T1000 (cell line): ENCODE measurements around the gene UCP2.

Experiments used
- DNase-seq: peaks from one replicate; lab custom pipeline; 2025; ENCODE audit warnings: mixed read lengths; lab: John Stamatoyannopoulos, UW

UCP2 gene

DNA sequence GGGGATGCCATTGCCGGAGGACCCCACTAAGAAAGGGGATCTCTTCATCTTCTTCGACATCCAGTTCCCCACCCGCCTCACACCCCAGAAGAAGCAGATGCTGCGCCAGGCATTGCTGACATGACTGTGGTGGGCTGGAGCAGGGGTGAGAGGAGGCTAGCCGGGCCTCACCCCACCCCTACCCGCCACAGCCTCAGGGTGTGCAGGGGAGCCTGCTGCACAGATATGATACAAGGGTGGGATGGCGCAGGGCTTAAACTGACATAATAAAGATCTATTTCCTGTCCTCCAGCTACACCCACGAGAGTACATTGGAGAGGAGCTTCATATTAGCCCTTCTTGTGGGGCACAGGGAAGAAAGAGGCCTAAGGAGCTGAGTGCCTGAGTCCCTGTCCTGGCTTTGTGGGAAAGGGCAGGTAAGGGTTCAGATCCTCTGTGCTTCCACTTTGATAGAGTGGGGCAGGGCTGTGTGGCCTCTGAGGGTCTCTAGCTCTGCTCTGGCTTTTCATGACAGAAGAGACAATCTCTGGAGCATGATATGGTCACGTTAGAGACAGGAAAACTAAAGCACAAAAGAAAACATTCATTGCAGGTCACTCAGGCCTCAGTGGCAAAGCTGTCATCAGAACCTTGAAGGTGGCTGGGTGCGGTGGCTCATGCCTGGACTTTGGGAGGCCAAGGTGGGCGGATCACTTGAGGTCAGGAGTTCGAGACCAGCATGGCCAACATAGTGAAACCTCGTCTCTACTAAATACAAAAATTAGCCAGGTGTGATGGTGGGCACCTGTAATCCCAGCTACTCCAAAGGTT is 12.4 kb downstream of the UCP2 start:
- no peak for DNase-seq

DNA sequence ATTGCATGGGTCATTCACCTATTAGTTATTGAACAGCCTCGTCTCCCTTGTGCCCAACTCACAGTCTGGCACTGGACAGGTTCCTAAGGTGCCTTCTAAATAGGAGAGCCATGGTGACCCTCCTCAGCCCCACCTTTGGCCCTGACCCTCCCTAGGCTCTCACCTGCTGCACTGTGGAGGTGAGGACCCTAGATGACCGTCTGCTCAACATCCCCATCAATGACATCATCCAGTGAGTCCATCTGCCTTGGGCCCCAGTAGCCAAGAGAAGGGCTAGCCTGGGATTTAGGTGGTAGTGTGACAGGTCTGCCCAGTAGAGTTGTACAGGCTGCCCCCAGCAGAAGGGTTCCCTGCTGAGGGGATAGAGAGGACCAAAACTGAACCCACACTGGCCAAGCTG is 13.6 kb downstream of the UCP2 start:
- DNase-seq, result no peak

DNA sequence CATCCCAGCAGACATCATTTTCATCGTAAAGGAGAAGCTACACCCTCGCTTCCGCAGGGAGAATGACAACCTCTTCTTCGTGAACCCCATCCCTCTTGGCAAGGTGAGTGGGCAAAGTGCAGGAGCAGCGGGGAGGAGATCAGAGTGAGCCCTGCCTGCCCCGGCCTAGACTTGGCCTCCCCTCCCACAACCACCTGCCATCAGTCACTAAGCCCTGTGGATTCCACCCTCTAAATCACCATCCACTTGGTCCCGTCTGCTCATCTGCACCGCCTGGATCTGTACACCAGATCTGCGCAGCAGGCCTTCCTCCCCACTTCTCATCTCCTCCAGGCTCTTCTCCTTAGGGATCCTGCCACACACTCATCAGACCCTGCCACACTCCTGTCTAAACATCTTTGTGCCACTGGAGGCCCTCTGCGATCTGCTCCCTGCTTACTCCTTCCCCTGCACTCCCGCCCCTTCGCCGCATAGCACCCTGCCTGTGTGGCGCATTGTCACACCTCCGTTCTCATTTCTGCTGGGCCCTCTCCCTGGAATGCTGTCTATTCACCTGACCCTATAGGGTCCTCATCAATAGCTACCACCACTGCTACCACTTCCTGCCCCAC is 14.2 kb downstream of the UCP2 start:
- no peak for DNase-seq

DNA sequence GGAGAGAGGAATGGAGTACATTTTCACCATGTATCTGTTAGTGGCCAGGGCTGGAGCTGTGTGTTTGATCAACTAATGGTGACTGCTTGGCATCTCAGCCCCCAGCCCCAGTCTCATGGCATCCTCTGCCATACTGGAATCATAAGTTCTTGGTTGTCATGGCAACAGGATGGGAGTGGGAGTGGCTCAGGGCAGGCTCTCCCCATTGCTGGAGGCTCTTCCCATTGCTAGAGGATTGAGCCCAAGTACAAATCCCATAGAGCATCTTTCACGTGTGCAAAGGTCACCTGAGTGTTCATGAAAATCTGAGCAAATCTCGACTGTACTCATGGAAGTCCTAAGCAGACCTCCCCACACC is 16.9 kb downstream of the UCP2 start:
- no peak for DNase-seq

DNA sequence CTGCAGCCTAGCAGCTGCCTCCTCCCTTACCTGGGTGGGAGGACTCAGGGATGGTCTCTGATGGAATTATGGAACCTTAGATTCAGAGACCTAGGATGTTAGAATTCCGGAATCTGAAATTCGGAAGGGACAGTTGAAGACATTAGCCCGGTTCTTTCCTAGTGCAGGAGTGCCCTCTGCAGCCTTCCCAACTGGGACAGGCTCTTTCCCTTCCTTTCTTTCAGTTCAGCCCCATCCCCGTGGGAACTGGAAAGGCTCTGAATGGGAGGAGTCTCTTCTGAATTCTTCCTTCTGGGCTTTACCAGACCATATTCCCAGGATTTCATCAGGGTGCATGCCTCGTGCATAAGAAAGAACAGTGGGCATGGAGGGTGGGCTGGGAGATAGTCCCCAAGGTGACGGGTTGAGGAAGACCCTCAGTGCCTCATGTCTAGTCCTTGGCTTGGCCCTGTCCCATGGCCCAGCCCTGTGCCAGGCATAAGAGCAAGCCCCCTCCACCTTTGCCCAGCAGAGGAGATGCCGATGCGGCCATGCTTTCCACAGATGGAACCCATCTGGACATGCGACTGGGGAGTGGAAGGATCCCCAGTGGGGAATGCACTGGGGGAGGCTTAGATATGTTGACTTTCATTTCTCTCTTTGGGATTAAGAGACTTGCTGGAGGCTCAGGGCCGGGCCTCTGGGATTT is 17.4 kb downstream of the UCP2 start:
- no peak for DNase-seq

DNA sequence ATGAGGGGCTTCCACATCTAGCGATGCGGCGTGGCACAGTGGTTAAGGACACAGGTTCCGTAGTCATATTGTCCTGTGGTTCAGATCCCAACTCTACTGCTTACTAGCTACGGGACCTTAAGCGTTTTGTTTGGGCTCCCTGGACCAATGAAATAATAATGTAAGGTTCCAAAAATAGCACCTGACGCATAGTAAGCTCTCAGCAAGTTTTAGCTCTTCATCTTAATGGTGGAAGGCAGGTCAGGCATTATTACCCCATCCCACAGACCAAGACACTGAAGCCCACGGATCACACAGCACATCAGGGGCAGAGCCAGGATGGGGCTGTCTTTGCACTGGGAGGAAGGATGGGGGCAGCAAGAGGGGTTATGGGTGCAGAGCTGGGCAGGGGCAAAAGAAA is 18.8 kb downstream of the UCP2 start:
- DNase-seq, result no peak

DNA sequence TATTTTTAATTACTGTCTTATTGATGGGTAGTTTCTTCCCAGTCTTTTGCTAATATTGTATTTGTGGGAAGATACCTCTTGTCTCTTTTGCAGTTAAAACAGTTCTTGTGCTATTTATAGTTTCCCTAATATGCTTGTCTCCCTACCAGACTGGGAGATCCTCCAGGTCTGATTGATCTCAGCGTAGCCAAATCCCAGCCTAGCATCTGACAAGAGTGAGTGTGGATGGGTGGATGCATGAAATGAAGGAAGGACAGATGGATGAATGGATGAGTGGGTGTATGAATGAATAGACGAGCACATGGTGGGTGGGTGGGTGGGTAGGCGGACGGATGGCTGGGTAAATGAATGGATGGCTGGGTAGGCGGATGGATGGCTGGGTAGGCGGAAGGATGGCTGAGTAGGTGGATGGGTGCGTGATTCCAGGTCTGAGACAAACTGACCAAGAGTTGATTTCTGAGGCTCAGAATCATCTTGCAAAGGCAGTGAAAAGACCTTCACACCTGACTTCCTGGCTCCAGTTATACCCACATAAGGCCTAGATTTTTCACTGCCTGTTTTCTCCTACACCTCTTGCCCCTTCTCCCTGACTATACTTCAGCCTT is 20.4 kb downstream of the UCP2 start:
- no peak for DNase-seq

DNA sequence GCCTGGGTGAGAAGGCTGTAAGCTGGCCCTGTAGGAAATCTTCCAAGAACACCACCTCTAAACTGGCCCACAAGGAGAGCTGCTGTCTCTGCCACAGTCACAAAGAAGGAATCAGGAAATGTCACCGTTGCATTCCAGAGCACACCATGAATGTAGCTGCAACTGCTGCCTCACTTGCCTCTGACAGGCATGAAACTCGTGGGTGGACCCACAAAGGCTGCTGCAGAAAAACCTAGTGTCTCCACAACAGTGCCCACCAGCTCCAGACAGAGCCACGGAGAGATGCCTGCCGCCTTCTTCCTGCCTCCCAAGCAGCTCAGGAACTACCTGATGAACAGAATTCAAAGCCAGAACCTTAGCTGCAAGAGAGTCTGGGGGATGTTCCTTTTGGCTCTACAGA is 21.3 kb downstream of the UCP2 start:
- DNase-seq, result no peak

DNA sequence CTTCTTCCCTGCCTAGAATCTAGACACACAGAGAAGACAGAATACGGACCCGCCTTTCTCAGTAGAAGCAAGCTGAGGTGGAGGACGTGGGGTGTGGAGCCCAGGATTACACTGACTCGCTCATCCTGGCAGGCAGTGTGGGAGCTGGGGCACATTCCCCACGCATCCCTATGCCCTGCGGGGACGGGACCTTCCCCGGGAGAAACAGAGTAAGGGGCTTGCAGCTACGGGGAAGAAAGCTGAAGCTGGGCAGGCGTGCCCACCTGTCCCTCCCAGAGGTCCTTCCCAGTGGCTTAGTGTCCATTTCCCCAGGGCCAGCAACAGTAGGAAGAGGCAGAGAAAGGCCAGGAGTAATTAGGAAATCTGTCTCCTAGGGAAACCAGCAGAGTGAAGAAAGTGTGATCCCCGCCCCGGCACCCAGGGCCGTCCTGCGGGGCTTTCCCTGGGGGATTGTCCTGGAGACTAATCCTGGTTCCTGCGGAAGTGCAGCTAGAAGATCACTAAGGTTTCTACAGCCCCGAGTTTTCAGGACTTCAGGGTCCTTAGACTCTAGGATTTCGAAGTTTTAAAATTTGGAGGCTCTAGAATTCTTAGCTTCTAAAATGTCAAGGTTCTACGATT is 24.0 kb downstream of the UCP2 start:
- no peak for DNase-seq

DNA sequence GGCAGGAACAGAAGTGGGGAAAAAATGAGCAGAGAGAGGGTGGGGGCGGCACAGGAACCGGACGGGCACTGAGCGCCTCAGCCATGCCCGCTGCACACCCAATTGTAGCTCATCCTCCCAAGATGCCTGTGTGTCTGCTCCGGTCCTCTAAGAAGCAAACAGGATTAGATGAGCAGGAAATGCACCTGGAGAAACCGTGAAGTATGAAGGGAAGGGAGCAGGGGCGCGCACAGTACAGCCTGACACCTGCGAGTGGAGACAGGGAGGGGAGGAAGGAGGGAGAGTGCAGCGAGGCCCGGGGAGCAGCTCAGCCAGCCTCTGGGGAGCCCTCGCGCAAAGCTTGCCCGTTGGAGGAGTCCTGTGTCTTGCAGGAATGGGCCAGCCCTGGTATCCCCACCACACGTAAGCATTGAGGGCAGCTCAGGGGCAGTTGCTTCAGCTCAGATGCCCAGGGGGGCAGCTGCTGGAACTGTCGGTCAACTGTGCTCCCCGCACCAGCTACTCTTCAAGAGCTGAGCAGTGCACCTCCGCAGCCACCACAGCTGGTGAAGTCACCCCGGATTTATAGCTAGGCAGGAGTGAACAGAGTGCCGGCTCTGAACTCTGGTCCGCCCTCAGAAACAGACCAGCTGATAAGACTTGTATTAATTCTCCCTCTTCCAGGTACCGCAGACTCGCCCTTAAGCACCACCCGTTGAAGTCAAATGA is 24.8 kb downstream of the UCP2 start:
- no peak for DNase-seq

DNA sequence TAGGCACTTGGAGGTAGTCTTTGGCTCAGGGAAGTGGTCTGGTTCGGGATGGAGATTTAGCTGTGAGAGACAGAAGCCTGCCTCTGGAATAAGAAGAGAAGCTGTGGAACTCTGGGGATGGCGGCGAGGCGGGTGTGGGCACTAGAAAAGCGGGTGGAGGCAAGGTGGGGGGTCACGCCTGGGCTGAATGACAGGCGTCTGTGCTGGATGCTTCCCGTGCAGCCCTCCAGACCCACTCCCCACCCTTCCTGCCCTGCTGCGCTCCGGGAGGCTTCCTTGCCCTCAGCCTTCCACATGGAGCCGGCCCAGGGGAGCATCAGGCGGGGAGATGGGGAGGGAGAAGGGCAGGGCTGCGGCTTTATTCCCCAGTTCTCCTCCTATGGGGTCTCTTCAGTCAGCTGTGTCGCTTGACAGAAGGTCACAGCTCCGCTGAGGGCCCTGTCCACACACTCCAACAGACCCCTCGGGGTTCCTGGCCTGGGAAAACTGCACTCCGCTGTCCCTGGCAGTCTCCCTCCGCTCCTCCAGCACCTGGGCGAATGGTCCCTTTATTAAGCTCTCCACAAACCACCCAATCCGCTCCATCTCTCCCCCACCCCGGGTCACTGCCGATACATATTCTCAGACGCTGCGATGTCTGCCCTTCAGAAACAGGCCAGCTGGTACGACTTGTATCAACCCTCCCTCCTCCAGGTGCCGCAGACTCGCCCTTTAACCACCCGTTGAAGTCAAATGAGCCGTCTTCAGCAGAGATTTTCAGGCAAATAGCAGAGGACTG is 25.6 kb downstream of the UCP2 start:
- DNase-seq, result no peak

DNA sequence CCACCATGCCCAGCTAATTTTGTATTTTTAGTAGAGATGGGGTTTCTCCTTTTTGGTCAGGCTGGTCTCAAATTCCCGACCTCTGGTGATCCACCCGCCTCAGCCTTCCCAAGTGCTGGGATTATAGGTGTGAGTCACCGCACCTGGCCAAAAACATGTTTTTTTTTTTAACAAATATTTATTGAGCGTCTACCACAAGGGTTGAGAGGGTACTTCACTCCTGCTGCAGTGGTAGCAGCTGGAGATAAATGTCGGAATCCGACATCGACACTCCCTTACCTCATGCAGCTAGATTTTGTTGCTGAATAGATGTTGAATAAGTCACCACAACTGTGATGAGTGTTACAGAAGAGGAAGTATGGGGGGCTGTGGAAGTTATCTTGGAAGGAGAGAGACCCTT is 30.8 kb downstream of the UCP2 start:
- no peak for DNase-seq

DNA sequence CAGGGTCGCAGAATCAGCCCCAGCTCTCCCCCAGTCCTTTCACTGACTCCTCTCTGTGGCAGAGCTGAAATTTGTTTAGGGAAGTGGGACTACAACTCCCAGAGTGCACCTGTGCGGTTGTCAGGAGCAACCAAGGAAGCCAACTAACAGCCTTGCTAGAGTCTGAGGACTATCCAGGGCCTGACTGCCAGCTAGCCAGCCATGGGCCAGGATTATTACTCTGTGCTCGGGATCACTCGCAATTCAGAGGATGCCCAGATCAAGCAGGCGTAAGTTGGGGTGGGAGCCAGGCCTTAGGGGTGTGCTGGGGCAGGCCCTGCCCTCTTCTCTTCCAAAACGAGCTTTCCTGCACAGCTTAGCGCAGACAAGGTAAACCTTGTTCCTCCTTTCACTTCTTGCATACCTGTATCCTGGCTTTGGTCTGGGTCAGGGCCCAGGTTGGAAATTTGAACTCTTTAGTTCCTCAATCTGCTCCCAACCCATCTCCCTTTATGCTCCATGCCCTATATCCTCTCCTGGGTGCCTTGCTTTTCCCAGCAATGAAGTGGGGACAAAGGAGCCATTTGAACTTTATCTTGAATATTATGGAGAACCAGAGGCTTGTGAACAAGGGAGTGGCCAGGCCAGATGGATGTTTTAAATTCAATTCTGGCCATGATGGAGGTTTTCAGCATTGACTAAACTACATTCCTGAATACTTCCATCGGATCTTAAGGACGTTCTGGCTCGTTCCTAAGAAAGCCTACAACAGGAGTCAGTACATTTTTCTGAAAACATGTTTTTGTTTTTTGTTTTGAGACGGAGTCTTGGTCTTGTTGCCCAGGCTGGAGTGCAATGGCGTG is 31.6 kb downstream of the UCP2 start, which contains the start of gene DNAJB13:
Gene DNAJB13, plus strand, starts transcription at position 158 of the 842 bp plus-strand sequence. Its CDS starts 44 bp downstream, at position 202.
- DNase-seq, result no peak

DNA sequence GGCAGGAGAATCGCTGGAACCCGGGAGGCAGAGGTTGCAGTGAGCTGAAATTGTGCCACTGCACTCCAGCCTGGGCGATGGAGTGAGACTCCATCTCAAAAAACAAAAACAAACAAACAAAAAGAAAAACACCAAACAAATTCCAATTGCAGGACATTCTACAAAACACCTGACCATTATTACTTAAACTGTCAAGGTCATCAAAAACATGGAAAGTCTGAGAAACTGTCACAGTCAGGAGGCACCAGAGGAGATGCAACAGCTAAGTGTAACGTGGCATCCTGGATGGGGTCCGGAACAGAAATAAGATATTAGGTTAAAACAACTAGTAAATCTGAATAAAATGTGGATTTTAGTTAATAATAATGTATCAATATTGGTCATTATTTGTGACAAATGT is 32.7 kb downstream of the UCP2 start:
- DNase-seq, result no peak

DNA sequence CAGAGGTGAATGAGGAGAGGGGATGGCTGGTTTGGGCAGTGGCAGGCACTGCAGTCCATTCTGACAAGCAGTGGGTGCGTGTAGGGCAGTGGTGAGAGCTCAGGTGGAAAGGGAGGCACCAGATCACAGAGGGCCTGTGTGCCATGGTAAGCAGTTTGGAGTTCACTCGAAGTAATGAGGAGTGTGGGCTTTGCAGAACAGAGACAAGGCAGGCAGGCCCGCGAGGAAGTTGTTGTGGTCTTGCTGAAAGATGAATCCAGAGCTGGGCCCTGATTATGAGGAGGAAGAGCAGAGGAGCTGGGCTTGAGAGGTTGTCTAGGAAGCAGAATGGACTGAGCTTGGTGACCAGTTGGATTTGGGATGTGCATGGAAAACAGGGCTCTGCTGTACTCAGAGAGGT is 33.4 kb downstream of the UCP2 start:
- no peak for DNase-seq

DNA sequence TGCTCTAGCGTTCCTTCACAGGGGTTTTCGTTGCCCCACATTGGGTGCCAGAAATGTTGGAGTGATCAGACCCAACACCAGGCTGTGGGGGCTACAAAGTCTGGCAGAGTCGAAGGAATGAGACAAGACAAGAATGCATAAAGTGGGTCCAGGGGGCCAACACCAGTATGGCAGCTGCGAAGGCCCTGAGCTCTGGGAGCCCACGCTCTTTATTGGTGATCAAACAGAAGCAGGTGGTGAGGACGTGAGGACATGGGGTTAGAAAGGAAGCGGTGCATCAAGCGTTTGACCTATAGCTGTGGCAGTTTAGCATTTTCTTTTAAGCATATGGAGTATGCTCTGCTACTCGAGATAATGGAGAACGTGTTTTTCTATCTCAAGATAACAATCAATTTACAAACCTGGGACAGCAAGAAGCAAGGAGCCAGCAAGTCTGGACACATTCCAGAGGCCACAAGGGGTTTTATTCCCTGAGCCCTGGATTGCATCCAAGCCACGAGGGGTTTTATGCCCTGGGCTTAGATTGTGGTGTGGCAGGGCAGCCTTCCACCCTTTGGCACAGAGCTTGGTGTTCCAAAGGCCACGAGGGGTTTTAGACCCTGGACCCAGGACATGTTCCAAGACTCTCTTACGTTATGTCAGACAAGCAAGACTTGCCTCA is 35.7 kb downstream of the UCP2 start:
- no peak for DNase-seq

DNA sequence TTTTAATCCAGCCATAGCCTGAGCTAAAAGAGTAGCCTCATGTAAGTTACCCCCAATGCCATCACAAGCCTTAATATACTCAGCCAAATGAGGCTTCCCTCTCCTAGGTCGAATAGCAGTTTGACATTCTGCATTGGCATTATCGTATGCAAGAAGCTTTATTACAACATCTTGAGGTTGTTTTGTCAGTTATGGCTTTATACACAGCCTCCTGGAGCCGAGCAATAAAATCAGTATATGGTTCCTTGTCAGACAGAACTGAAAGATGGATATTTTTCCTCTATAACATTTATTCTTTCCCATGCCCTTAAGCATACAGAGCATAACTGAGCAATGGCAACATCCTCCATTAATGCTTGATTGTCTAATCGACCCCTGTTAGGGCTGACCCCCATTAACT is 37.2 kb downstream of the UCP2 start:
- no peak for DNase-seq

DNA sequence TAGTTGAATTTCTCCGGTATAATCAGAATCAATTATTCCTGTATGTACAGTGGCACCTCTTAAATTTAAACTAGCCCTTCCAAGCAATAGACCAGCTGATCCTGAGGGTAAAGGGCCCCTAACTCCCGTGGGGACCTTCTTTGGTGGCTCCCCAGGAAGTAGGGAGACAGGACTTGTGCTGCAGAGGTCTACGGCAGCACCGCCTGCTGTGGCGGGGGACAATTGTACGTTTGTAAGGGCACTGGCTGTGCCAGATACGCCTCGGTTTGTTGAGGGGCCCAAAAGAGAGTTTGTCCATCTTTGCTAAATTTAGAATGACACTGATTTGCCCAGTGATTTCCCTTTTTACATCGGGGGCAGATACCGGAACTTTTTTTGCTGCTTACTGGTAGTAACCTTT is 37.7 kb downstream of the UCP2 start:
- no peak for DNase-seq

DNA sequence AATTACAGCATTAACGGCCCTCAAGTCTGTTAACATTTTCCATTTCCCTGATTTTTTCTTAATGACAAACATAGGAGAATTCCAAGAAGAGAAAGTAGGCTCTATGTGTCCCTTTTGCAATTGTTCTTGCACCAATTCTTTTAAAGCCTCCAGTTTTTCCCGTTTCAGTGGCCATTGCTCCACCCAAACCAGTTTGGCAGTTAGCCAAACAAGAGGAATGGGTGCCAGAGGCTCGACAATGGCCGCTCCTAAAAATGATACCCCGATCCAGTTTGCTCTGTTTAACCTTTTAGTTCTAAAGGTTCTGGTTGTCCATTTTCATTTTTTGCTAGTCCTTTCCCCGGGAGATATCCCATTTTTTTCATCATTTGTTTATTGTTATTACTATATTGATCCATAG is 38.6 kb downstream of the UCP2 start:
- no peak for DNase-seq
